Motor neuron (in vitro differentiated cells): Measurements from ENCODE around the gene FLII. TPM values are rescaled to one million over a fixed set of nuclear protein-coding genes. Genes with fewer than 3 reads are reported as not detected.

Source experiments
- ATAC-seq, 8 experiments: fragments of 200-7000 bp; cut with Tn5 transposase; replicated peaks in 6 of 8; 2 replicates each; pipeline ENCODE4 v1.8.0; 2021; ENCODE audit warnings: mild to moderate bottlenecking in 8 of 8, moderate library complexity in 8 of 8
- H3K27ac ChIP-seq, 2 donors: fragments of 250-450 bp; sonication (Bioruptor Pico); 2 replicates each; pipeline ENCODE4 v1.9.0; 2021; ENCODE audit warnings: antibody characterized with exemption in 2 of 2, mild to moderate bottlenecking in 2 of 2, moderate library complexity in 1 of 2
- H3K4me1 ChIP-seq, 2 donors: fragments of 250-450 bp; sonication (Bioruptor Pico); replicated peaks in 1 of 2; 2 replicates each; pipeline ENCODE4 v1.6.1; 2021; ENCODE audit warnings: antibody characterized with exemption in 2 of 2, mild to moderate bottlenecking in 2 of 2, moderate library complexity in 1 of 2
- H3K4me3 ChIP-seq, 5 donors: fragments of 250-450 bp; sonication (Bioruptor Pico); 2 replicates each; pipeline ENCODE4 v1.9.0; 2021; ENCODE audit warnings: antibody characterized with exemption in 5 of 5, mild to moderate bottlenecking in 5 of 5, moderate library complexity in 4 of 5
- WGBS, 10 experiments: fragments of 450-650 bp; shearing (Covaris generic); methylation state at CpG; one replicate each; pipeline ENCODE4 v1.0.0; 2022; 5-methylcytosine and 5-hydroxymethylcytosine counted together
- in situ Hi-C, 9 experiments: fragments of 400-800 bp; cut with MboI; loops; one replicate each; pipeline ENCODE4 v1.15.0; 2021; ENCODE audit warnings: low sequenced_read_pairs in 9 of 9, low pct_unique_long_range_greater_than_20kb in 2 of 9; ENCODE audit not compliant: unreplicated experiment in 9 of 9
- total RNA-seq, 8 experiments: library from RNA; unstranded; fragments of 300-600 nt; gene quantifications; 2 replicates each; pipeline versions ENCODE4 v1.2.3 to v1.2.4, GENCODE V29; 2022

FLII gene
- total RNA-seq, 8 experiments from 2014 or later: 62.9 to 150 (median 109) TPM

GRCh38 chr17:18270046-18270931 is 11.8 kb upstream of the FLII start:
- H3K4me3 ChIP-seq: no peak overlapping the region
- no peak overlapping the region for H3K27ac ChIP-seq
- peaks cover 12 to 15% of the 10 kb centered on the region in 2 donors for H3K4me1 ChIP-seq
- ATAC-seq: no peak
- in situ Hi-C loops: no loop called here
- 25 to 100% (median 92%) methylated on average over 1 to 6 of the region's 14 CpGs; no CpG with 5 or more reads in 2 of the 10 experiments for WGBS, 10 experiments

DNA sequence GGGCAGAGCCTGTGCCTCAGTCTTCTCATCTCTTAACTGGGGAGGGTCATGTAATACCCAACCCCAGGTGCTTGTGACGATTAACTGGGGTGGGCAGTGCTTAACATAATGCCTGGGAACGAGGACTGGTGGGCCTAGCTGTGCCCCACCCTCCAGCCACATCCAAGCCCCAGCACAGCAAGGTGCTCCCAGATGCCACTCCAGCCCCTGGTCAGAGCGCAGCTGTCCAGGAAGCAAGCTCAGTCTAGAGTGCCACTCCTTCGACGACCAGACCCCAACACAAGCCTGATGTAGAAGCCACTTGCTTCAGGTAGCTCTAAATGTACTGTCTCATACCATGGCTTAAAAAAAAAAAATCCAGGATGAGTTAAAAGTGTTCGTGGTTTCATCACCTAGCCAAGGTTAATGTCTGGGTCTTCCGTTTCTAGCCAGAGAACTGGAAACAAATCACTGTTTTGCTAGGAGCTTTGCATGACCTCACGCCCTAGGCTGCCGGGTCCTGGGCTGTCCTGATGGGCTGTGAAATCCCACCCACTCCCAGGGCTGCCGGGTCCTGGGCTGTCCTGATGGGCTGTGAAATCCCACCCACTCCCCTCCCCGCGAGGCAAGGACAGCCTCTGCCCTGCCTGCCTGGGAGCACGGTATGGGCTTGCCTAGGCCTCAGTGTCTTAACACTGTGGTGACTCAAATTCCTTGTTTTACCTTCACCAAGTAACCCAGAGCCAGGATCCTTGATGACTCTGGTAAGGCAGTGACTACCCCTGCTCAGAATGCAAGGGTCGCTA is 9.6 kb upstream of the FLII start:
- peak; percentile 47 to 96 (median 92) for ATAC-seq
- in situ Hi-C loops: no loop called here
- 13 to 86% (median 43%) methylated on average over 1 to 10 of the region's 14 CpGs; no CpG with 5 or more reads in 2 of the 10 experiments for WGBS, 10 experiments
- Histone ChIP-seq H3K4me3 (no peak overlapping the region), H3K4me1 (peaks cover 12 to 15% of the 10 kb centered on the region in 2 donors), H3K27ac (peak overlapping the region; percentile 76 to 81)

GRCh38 chr17:18267366-18267765 is 8.8 kb upstream of the FLII start:
- peaks cover 12 to 15% of the 10 kb centered on the region in 2 donors for H3K4me1 ChIP-seq
- peak overlapping the region; percentile 41 to 81 for H3K27ac ChIP-seq
- ATAC-seq: no peak
- WGBS, 10 experiments: 67 to 100% (median 80%) methylated on average over 1 to 5 of the region's 10 CpGs; no CpG with 5 or more reads in 7 of the 10 experiments
- in situ Hi-C loops: no loop called here
- H3K4me3 ChIP-seq: no peak overlapping the region

DNA sequence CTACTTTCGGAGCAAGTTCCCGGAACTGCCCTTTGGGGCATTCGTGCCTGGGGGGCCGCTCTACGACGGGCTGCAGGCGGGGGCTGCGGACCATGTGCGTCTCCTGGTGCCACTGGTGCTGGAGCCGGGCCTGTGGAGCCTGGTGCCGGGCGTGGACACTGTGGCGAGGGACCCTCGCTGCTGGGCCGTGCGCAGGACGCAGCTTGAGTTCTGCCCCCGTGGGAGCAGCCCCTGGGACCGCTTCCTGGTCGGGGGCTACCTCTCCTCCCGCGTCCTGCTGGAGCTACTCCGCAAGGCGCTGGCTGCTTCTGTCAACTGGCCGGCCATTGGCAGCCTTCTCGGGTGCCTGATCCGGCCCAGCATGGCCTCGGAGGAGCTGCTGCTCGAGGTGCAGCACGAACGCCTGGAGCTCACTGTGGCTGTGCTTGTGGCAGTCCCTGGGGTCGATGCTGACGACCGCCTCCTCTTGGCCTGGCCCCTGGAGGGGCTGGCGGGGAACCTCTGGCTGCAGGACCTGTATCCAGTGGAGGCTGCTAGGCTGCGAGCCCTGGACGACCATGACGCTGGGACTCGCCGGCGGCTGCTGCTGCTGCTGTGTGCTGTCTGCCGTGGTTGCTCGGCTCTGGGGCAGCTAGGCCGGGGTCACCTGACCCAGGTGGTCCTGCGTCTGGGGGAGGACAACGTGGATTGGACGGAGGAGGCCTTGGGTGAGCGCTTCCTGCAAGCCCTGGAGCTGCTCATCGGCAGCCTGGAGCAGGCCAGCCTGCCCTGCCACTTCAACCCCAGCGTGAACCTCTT is 5.5 kb upstream of the FLII start:
- in situ Hi-C loops: no loop called here
- Histone ChIP-seq H3K27ac (no peak overlapping the region), H3K4me3 (no peak overlapping the region), H3K4me1 (peaks cover 25% of the 10 kb centered on the region in 2 donors)
- ATAC-seq: no peak
- WGBS, 10 experiments: 80 to 90% methylated on average over 2 of the region's 50 CpGs; no CpG with 5 or more reads in 8 of the 10 experiments

- in situ Hi-C loops: no loop called here
- no peak for ATAC-seq
- H3K27ac ChIP-seq: no peak overlapping the region
- no peak overlapping the region for H3K4me3 ChIP-seq
- WGBS, 10 experiments: 87 to 96% (median 88%) methylated on average over 3 to 5 of the region's 12 CpGs; no CpG with 5 or more reads in 7 of the 10 experiments
- H3K4me1 ChIP-seq: peaks cover 12 to 15% of the 10 kb centered on the region in 2 donors
Observed at GRCh38 chr17:18262641-18263040, 4.1 kb upstream of the FLII start.

DNA sequence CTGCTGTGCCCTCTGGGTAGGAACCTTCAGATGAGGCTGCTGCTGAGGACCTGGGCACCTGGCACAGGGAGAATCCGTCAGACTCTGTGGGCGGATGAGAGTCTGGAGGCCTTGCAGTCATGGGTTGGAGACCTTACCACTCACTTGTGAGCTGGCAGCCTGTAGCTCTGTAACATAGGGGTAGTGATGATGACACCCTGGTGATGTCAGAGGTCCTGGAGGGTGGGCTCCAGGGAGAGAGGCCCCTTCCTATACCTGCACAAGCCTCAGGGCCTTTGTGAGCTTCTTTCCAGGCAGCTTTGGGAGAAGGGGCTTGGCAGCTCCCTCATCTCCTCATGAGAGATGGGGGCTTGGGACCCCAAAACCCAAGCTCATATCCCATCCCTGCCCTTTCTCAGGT is 3.6 kb upstream of the FLII start:
- peak overlapping the region in 1 of 5 donors; percentile 98 for H3K4me3 ChIP-seq
- WGBS, 10 experiments: 50 to 94% (median 69%) methylated on average over 2 of the region's 2 CpGs; no CpG with 5 or more reads in 7 of the 10 experiments

GRCh38 chr17:18261659-18262058 is 3.1 kb upstream of the FLII start:
- WGBS, 10 experiments: 80 to 96% methylated on average over 3 of the region's 3 CpGs; no CpG with 5 or more reads in 8 of the 10 experiments
- H3K27ac ChIP-seq: no peak overlapping the region
- no peak for ATAC-seq
- H3K4me3 ChIP-seq: peak overlapping the region; percentile 74 to 98 (median 88)
- peaks cover 18 to 22% of the 10 kb centered on the region in 2 donors for H3K4me1 ChIP-seq
- in situ Hi-C loops: no loop called here

More for the DNA sequence above, 3.6 kb upstream of the FLII start:
- H3K27ac ChIP-seq: no peak overlapping the region
- ATAC-seq: no peak
- in situ Hi-C loops: no loop called here
- H3K4me1 ChIP-seq: peaks cover 16 to 19% of the 10 kb centered on the region in 2 donors

GRCh38 chr17:18261146-18261515 is 2.6 kb upstream of the FLII start:
- in situ Hi-C loops: no loop called here
- peak overlapping the region; percentile 68 to 82 for H3K27ac ChIP-seq
- whole genome bisulfite sequencing, 10 experiments: 0 to 30% (median 6%) methylated on average over 1 to 10 of the region's 16 CpGs; no CpG with 5 or more reads in 4 of the 10 experiments
- peak in 3 of 8 experiments; percentile 4 to 13 (median 13) for ATAC-seq
- H3K4me3 ChIP-seq: peak overlapping the region; percentile 74 to 98 (median 88)
- peaks cover 18 to 22% of the 10 kb centered on the region in 2 donors for H3K4me1 ChIP-seq

GRCh38 chr17:18260332-18261145 is 2.0 kb upstream of the FLII start, which contains the start of gene MIEF2:
TSS of gene MIEF2 (plus strand) at chr17:18260662. CDS start at chr17:18262721, 2,059 bp downstream.
- 0 to 2% (median 0%) methylated on average over 1 to 14 of the region's 72 CpGs; no CpG with 5 or more reads in 4 of the 10 experiments for whole genome bisulfite sequencing, 10 experiments
- in situ Hi-C loops: no loop called here
- H3K4me3 ChIP-seq: peak within 1 kb of the TSS; percentile 74 to 98 (median 88)
- H3K4me1 ChIP-seq: peaks cover 18 to 22% of the 10 kb centered on the region in 2 donors
- ATAC-seq: peak; percentile 71 to 89 (median 84)
- H3K27ac ChIP-seq: peak within 1 kb of the TSS; percentile 68 to 82

DNA sequence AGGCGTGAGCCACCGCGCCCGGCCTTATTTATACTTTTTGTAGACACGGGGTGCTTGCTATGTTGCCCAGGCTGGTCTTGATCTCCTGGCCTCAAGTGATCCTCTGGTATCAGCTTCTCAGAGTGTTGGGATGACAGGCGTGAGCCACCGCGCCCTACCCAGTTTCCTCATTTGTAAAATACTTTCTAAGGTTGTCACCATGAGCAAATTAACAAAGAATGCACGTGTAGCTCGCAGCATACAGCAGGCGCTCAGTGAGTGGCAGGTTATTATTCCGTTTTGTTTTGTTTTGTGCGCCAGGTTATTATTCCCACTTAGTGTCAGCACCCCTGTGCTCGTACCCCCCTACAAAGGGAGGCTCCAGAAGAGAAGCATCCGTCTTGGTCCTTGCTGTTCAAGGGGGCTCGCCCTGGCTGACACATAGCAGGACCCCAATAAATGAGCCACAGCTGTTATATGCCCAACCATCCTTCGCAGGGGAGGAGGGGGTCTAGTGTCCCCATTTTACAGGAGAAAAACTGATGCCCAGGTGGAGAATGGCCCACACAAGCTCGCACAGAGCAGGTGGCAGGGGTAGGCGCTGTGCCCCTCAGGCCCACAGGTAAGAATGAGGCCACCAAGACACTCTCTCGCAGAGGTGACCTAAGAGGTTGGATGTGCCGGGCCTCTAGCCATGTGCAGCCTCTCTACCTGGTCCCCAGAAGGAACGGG is 1.2 kb upstream of the FLII start:
- in situ Hi-C loops: no loop called here
- ATAC-seq: no peak
- WGBS, 10 experiments: 0 to 100% (median 20%) methylated on average over 1 to 12 of the region's 22 CpGs; no CpG with 5 or more reads in 1 of the 10 experiments
- peaks cover 18 to 22% of the 10 kb centered on the region in 2 donors for H3K4me1 ChIP-seq
- peak overlapping the region in 1 of 2 donors; percentile 54 for H3K27ac ChIP-seq
- peak overlapping the region; percentile 74 to 98 (median 88) for H3K4me3 ChIP-seq

- 0 to 3% methylated on average over 1 to 4 of the region's 16 CpGs; no CpG with 5 or more reads in 8 of the 10 experiments for WGBS, 10 experiments
- H3K4me3 ChIP-seq: peak overlapping the region; percentile 59 to 97 (median 85)
- in situ Hi-C loops: no loop called here
- peaks cover 18 to 22% of the 10 kb centered on the region in 2 donors for H3K4me1 ChIP-seq
- H3K27ac ChIP-seq: peak overlapping the region; percentile 75 to 82
- ATAC-seq: peak; percentile 56 to 73 (median 65)
Observed at GRCh38 chr17:18257982-18258355, 569 bp downstream of the FLII start.
